Smooth muscle cell (in vitro differentiated cells): ENCODE results near the gene C8A. TPM values are rescaled to one million over a fixed set of nuclear protein-coding genes. Genes with fewer than 3 reads are reported as not detected.

Source experiments
- DNase-seq: peaks from one replicate; lab custom pipeline; 2025; ENCODE audit not compliant: unreplicated experiment; lab: John Stamatoyannopoulos, UW
- H2AFZ ChIP-seq: fragments of 200-600 bp; sonication (generic); 2 replicates; pipeline ENCODE4 v1.6.0; 2016; ENCODE audit warnings: antibody characterized with exemption, low read depth, mild to moderate bottlenecking
- H3F3A ChIP-seq: fragments of 200-600 bp; sonication (generic); 2 replicates; pipeline ENCODE4 v1.6.0; 2017; ENCODE audit warnings: antibody characterized with exemption, low read depth
- H3K27ac ChIP-seq: fragments of 200-600 bp; sonication (generic); 2 replicates; pipeline ENCODE4 v1.5.1; 2016; ENCODE audit warnings: low read depth, mild to moderate bottlenecking
- H3K27me3 ChIP-seq: fragments of 200-600 bp; sonication (generic); 2 replicates; pipeline ENCODE4 v1.6.1; 2016; ENCODE audit warnings: low read depth, mild to moderate bottlenecking
- H3K36me3 ChIP-seq: fragments of 200-600 bp; sonication (generic); 2 replicates; pipeline ENCODE4 v1.5.1; 2016; ENCODE audit warnings: low read depth
- H3K4me1 ChIP-seq: fragments of 200-600 bp; sonication (generic); 2 replicates; pipeline ENCODE4 v1.5.1; 2016; ENCODE audit warnings: low read depth
- H3K4me2 ChIP-seq: fragments of 200-600 bp; sonication (generic); 2 replicates; pipeline ENCODE4 v1.6.0; 2016; ENCODE audit warnings: mild to moderate bottlenecking
- H3K4me3 ChIP-seq: fragments of 200-600 bp; sonication (generic); 2 replicates; pipeline ENCODE4 v1.5.1; 2016; ENCODE audit warnings: mild to moderate bottlenecking
- H3K79me2 ChIP-seq: fragments of 200-600 bp; sonication (generic); 2 replicates; pipeline ENCODE4 v1.6.0; 2016; ENCODE audit warnings: low read depth, mild to moderate bottlenecking
- H3K9ac ChIP-seq: fragments of 200-600 bp; sonication (generic); 2 replicates; pipeline ENCODE4 v1.6.0; 2016; ENCODE audit warnings: low read depth
- H3K9me3 ChIP-seq: fragments of 200-600 bp; sonication (generic); replicated peaks from 2 replicates; pipeline ENCODE4 v1.5.1; 2016; ENCODE audit warnings: low read depth
- H4K20me1 ChIP-seq: fragments of 200-600 bp; sonication (generic); 2 replicates; pipeline ENCODE4 v1.6.0; 2016; ENCODE audit warnings: low read depth
- CTCF ChIP-seq: fragments of 200-600 bp; sonication (generic); IDR thresholded peaks from 2 replicates; pipeline ENCODE4 v1.5.1; 2017; ENCODE audit warnings: borderline replicate concordance, mild to moderate bottlenecking, antibody characterized with exemption; ENCODE audit not compliant: insufficient read depth, poor library complexity, severe bottlenecking
- whole genome bisulfite sequencing: methylation state at CpG from one replicate; pipeline ENCODE4 v1.1.7; 2016; ENCODE audit warnings: low lambda C conversion rate; 5-methylcytosine and 5-hydroxymethylcytosine counted together
- polyA plus RNA-seq: library from polyadenylated mRNA; unstranded; fragments of >200 nt; fragmentation: Nextera tagmentation; extraction: Ambion mirVana; gene quantifications from 2 replicates; pipeline ENCODE4 v1.2.1, GENCODE V29; 2016
- total RNA-seq: library from RNA; depleted of rRNA; stranded (reverse); fragments of >200 nt; gene quantifications from 2 replicates; pipeline ENCODE4 v1.2.3, GENCODE V29; 2014

C8A gene
- total and polyA plus RNA-seq, 2 experiments from 2014 or later, result not detected

- Histone ChIP-seq H3K4me3 (no peak overlapping the region), H3K4me2 (no peak overlapping the region), H2AFZ (no peak overlapping the region), H3K36me3 (no peaks in the 10 kb centered on the region), H3K79me2 (no peaks in the 10 kb centered on the region), H3K27me3 (no peaks in the 10 kb centered on the region), H3K27ac (no peak overlapping the region), H3K9ac (no peak overlapping the region), H4K20me1 (no peaks in the 10 kb centered on the region), H3F3A (no peaks in the 10 kb centered on the region), H3K4me1 (no peaks in the 10 kb centered on the region), H3K9me3 (no peaks in the 10 kb centered on the region)
- 97% methylated on average over 4 of the region's 4 CpGs for WGBS
- DNase-seq, result no peak
- no peak for TF ChIP-seq CTCF
These were observed 24.5 kb upstream of the C8A start for GRCh38 chr1:56830052-56830451.

- peak overlapping the region; percentile 36 for H3K4me3 ChIP-seq
- DNase-seq, result peak; percentile 11
- H3K9ac ChIP-seq, result peak overlapping the region; percentile 52
- no peaks in the 10 kb centered on the region for H3K9me3 ChIP-seq
- 4% methylated on average over 8 of the region's 8 CpGs for WGBS
- no peaks in the 10 kb centered on the region for H3K79me2 ChIP-seq
- H3K4me2 ChIP-seq, result peak overlapping the region; percentile 78
- H3K4me1 ChIP-seq, result no peaks in the 10 kb centered on the region
- peak; percentile 99 for TF ChIP-seq CTCF
- H3F3A ChIP-seq, result no peaks in the 10 kb centered on the region
- no peaks in the 10 kb centered on the region for H4K20me1 ChIP-seq
- no peaks in the 10 kb centered on the region for H3K27me3 ChIP-seq
- H2AFZ ChIP-seq, result peak overlapping the region; percentile 6
- peak overlapping the region; percentile 66 for H3K27ac ChIP-seq
- H3K36me3 ChIP-seq, result no peaks in the 10 kb centered on the region
These were observed 22.5 kb upstream of the C8A start for GRCh38 chr1:56831871-56832693.

GRCh38 chr1:56833088-56833487 lies 21.5 kb upstream of the C8A start:
- Histone ChIP-seq H3K4me1 (no peaks in the 10 kb centered on the region), H4K20me1 (no peaks in the 10 kb centered on the region), H3F3A (no peaks in the 10 kb centered on the region), H3K27me3 (no peaks in the 10 kb centered on the region), H2AFZ (no peak overlapping the region), H3K27ac (peak overlapping the region; percentile 66), H3K9me3 (no peaks in the 10 kb centered on the region), H3K4me3 (no peak overlapping the region), H3K9ac (peak overlapping the region; percentile 52), H3K4me2 (peak overlapping the region; percentile 48), H3K79me2 (no peaks in the 10 kb centered on the region), H3K36me3 (no peaks in the 10 kb centered on the region)
- no peak for DNase-seq
- TF ChIP-seq CTCF, result no peak
- WGBS, result 97% methylated on average over 4 of the region's 4 CpGs
